CD4-positive, alpha-beta T cell treated with Interleukin-6 at 100 ng/mL for 8 hours (primary cell): ENCODE data around the gene ERC2.

Experiments used
- DNase-seq: peaks from one replicate; pipeline ENCODE4 v3.0.0-alpha.2; 2020; ENCODE audit warnings: mixed read lengths, low spot score

Gene ERC2

DNA sequence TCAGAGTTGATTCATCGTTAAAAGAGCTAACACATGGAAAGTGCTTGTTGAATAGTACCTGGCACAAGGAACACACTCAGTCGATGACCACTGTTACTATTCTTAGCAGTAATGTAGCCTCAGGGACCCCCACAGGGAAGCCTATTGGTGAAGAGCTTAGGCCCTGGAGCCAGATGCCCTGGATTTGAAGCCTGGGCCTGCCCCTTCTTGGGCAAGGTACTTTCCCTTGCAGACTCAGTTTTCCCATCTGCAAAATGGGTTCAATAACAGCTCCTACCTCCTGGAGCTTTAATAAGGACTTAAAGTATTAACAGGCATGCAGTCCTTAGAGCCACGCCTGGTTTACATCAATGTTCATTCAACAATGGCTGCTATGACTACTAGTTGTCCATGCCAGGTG lies 884.2 kb downstream of the ERC2 start:
- DNase-seq: no peak

DNA sequence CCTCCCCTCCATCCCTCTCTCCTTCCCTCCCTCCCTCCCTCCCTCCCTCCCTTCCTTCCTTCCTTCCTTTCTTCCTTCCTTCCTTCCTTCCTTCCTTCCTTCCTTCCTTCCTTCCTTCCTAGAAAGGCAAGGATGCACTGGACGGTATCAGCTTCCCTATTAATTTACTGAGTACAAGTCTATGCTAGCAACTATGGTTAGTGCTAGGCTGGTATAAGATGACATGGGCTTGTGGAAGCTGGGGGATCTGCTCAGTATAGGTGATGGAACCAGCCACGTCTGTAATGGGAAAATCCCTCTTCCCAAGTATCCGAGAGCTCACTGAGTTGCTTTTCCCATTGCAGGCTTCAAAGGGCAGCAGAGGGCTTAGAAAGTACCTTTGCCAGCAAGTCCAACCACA lies 884.8 kb downstream of the ERC2 start:
- DNase-seq: no peak

DNA sequence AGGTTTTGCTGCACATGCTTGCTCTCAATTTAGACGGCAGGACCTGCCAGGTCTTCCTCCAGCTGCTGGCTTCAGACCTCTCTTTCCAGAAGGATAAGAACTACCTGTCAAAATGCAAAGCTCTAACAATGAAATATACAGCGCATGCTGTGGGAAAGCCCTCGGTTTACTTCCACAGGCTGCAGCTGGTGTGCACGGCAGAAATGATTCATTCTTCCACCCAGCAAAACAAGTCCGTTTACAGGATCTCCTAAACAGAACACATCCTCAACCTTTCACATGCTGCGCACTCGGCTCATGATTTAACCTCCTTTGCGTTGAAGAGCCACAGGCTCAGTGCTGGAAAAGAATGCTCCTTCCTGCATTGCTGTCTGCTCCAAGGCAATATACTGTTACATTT lies 888.8 kb downstream of the ERC2 start:
- DNase-seq: no peak

DNA sequence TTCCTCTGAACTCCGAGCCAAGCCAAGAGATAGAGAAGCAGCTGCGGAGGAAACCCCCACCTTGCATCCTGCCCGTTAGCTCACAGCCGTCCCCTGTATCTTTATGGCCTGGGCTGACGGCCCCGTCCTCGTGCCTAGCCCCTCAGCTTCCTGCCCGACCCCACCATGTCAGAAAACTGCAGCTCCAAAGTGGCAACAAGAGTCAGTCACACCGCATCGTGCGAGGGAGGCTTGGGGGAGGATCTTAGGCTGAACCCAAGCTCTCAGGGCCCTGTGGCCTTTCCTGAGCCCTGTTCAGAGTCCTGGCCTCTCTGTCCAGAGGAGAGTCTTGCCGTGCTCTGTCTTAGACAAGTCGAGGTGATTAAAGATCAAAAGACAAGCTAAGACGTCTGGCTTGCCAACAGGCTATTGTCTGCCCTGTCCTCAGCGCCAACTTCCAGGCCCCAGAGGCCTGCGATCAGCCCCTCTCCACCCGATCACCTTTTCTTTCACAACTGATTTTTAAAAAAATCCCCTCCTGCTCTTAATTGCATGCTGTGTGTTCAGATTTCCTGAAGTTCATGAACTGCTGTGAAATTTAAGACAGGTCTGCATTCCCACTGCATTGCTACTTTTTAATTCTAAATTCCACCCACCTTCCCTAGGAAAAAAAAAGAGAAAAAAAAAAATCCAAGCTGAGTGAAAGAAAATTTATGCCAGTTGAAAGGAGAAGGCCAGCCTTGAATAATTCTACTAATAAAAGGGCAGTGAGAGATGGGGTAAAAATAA lies 891.5 kb downstream of the ERC2 start:
- DNase-seq: no peak

DNA sequence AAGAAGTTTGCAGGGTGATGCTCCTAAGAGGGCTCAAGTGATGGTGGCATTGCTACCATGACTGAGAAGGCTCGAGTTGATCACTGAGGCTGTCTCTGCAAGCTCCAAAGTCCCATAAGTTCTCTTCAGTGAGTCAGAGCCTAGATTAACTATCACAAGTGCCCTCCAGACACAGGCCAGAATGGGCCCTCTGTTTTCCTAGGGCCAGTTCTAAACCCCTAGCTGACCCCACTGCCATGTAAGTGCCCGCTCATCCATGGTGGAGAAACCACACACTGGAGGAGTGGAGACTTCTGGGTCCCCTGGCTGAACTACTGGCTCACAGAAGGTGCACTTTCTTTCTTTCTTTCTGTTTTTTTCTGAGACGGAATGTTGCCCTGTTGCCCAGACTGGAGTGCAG lies 893.6 kb downstream of the ERC2 start:
- no peak for DNase-seq

DNA sequence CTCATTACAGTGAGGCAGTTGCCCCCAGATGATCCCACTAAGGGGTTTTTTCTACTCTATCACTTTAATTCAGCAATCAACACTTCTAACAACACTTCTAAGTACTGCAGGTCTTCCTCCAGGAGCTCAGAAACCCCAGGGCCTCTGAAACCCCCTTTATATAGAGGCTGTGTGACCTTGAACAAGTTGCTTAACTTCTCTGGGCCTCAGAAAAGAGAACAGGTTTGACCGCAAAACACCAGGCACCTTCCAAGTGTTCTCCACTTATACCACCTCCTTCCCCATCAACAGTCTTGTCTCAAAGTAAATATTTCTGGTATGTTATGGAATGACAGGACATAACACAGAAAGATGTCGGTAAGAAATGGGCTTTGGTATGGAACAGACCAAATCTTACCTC lies 895.5 kb downstream of the ERC2 start:
- no peak for DNase-seq

DNA sequence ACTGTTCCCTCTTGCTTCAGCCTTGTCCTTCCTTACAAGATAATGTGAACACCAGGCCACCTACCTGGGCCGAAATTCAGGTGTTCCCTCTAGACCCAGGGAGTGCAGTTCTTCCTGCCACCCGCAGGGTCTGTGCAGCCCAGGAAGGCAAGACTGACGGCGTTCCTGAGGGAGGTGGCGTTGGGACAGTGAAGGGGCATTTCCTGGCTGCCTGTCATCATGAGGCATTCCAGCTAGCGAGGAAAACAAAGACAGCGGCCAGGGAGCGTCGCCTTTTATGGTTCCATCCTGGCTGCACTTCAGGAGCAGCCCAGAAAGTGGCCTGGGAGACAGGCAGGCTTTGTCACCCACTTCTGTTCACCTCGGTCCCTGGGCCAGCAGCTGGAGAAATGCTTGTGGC lies 896.4 kb downstream of the ERC2 start:
- DNase-seq: no peak

DNA sequence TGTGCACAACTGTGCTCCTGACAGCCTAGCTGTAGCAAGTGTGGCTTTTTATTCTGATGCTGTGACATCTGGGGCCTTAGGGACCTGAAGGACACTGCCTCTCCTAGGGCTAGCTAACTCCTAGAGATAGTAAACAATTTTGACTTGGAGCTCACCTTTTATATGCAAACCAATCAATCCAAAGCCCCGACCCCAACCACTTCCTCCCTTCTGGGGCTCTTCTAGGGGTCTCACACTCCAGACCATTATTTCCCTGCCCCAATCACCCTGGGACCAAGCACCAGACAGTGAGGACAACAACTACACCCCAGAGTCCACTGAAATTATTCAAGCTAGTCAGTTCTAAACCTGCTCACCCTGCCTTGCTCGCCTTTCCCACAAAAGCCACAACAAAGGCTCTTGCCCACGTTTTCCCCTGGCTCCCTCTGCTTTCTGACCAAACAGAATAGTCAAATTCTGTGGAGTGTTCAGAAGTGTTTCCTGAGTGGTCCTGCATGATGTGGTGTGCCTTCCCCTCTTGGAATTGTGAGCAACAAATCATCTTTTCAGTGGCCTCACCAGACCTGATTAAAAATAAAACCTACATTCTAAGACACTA lies 897.0 kb downstream of the ERC2 start:
- no peak for DNase-seq

DNA sequence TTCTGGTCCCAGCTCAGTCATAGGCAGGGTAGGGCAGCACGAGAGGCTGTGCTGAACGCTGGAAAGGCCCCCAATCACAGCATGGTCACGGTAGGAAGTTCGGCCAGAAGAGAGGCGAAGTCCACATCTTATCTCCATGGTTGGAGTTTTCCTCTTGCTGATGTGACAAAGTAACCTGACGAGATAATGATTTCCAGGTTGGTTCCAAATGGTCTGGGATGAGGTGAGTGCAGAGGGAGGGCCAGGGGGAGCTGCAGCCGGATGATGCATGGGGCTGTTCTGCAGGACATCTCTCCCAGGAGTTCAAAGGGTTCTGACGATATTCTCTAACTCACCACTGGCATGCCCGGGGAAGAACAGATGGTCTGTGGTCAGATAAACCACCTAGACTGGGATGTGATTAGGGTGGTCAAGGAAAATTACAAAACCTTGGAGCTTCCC lies 898.0 kb downstream of the ERC2 start:
- DNase-seq: no peak

DNA sequence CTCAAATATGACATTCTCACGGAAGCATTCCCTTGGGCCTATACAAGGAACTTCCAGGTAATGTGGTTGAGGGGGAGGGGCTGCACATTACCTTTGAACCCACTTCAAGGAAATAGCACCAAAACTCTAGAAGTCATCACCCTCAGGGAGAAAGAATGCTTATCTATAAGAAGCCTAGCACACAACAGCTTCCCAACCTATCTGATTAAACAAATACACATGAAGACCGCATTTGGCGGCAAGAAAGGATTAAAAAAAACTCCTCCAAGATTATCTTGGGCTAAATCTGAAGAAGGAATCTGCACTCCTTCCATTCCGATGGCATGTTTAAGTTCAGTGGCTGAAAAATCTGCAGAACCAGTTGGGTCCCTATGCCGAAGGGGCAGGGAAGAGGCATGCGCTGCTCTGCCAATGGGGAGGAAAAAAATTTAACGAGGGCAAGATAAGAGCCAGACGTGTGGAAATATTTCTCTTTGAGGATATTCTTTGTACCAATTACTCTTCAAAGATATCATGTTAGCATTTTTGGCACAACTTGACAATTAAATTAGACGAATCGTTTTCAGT lies 899.2 kb downstream of the ERC2 start:
- DNase-seq: no peak

DNA sequence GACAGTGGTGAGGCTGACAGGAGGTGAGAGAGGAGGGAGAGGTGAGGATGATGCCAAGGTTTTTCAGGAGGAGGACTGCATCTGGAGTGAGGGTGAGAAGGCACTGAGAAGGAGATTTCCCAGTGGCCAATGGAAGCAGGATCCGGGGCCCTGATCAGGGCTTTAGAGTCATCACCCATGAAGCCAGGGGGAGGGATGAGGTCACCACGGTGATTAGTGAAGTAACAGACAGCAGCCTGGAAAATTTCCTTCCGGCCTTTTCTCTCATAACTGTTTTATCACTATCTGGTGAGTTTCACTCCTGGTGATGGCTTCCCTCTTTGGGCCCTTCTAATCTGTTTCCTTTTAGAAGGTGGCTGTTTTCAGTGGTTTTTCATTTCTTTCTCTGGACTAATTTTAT lies 900.7 kb downstream of the ERC2 start:
- DNase-seq: no peak

DNA sequence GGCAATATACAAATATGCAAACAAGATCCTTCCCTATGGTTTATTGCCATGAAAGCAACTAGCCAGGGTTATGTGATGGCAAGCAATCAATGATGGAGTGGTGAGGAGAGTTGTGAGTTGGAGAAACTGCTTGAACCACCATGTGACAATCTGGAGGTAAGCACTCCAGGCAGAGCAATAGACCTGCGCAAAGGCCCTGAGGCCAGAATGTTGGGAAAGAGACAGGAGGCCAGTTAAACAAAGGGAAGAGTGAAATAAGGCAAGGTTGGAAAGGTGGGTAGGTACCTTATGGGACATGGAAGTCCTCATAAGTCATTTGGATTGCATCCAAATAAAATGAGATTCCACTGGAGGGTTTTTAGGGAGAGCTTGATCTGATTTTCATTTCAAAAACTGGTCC lies 901.1 kb downstream of the ERC2 start:
- no peak for DNase-seq

DNA sequence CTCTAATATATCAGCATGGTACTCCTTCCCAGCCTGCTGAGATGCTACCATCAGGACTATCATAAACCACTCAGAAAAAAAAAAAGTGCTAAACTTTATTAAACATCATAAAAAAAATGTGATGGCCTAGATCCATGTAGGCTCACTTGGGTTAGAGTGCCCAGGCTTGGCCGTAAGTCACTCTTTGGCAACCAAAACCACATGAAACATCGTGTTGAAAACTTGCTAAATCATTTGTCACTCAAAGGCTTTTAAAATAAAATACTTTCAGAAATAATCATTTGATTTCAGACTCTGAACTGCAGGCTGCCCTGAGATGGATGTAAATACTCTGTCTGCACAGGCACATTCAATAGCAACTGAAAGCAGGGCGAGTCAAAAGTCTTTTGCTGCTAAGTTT lies 902.7 kb downstream of the ERC2 start:
- no peak for DNase-seq

DNA sequence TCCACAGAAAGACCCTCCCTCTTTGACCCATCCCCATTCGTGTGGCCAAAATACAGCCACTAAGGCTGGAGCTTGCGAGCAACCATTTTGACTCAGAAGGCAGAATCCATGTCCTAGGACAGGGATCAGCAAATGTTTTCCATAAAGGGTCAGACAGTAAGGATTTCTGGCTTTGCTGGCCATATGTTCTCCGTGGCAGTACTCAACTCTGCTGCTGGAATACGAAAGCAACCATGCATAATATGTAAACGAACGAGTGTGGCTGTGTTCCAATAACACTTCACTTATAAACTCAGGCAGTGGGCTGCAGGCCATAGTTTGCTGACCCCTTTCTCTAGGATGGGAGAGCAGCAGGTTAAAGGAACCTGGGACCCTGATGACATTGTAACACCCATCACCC lies 903.5 kb downstream of the ERC2 start:
- no peak for DNase-seq

DNA sequence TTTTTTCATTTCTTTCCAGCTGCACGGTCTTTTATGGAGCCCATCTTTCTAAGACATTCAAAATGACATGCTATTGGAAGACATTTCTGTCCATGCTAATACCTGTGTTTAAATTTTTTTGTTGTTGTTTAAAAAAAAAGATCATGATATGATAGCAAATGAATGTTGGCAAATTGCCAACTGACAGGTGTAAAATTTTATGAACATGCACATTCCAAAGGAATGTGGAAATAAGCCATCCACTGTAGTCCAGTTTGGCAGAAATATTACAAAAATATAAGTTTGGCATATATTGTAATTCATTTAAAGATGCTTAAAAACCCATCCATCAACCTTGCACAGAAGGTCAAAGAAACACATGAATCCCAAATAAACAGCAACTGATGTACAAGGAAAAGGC lies 905.6 kb downstream of the ERC2 start:
- DNase-seq: no peak

DNA sequence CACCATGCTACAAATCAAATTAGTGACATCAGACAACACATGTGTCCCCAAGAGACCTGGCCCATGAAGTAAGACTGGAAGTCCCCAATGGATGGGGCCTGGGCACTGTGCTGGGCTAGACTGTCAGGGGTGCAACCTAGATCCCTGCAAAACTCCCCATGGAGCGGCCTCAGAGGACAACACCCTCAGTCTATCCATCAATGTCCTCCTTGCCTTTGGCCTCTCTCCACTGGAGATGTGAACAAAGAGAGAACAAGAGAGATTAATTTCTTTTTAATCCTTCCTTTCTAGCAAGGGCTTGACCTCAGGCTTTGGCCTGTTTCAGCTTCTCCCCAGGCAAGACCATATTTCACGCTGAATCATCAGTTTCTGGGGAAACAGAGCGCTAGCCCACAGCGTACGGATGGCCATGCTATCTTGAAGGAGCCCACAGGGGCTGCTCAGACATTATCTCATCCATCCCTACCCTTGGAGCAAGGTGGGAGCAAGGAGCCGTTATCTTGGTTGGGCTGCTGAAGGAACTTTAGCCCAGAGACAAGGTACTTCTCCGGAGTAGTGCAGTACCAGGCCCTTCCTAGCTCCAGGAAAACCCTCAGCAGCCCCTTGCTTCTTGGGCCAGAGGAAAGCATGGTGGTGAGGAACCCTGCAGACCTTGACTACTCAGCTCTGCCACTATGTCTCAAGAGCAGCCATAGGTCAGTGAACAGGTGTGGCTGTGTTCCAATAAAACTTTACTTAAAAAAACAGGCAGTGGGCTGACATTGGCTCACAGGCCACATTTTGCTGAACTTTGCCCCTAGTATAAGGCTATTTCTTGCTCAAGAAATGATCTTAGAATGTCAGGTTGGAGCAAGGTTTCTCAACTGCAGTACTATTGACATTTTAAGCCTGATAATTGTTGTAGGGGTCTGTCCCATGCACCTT lies 908.5 kb downstream of the ERC2 start:
- no peak for DNase-seq

DNA sequence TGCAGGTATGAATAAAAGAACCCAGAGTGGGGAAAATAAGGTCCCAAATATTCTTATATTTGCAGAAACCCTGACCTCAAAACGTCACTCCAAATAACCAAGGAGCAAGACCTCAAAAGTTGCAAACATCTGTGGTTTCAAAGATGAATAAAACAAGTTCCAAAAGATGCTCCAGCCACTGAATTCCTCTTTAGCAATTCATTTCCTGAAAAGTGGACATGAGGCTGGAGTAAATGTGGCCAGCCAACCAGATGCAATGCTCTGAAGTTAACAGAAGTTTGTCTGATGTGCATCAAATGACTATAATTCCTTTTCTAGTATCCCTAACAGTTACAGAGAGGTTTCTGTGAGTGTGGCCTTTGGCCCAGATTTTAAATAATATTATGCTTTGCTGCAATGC lies 910.0 kb downstream of the ERC2 start:
- DNase-seq: no peak

DNA sequence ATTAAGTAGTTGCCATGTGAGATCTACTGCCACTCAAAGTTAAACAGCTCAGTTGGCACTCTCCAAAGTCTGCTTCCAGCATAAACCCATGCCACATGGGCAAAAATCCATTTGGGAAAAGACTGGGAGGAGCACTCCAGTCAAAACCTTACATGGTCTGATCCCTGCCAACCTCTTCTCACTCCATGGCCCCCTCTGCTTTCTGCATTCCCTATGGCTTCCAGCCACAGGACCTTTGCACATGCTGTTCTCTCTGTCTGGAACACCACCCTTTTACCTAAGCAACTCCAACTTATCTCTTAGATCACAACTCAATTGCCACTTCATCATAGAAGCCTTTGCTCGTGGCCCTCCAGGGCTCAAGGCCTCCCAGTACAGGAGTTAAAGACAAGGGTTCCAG lies 910.7 kb downstream of the ERC2 start:
- no peak for DNase-seq

DNA sequence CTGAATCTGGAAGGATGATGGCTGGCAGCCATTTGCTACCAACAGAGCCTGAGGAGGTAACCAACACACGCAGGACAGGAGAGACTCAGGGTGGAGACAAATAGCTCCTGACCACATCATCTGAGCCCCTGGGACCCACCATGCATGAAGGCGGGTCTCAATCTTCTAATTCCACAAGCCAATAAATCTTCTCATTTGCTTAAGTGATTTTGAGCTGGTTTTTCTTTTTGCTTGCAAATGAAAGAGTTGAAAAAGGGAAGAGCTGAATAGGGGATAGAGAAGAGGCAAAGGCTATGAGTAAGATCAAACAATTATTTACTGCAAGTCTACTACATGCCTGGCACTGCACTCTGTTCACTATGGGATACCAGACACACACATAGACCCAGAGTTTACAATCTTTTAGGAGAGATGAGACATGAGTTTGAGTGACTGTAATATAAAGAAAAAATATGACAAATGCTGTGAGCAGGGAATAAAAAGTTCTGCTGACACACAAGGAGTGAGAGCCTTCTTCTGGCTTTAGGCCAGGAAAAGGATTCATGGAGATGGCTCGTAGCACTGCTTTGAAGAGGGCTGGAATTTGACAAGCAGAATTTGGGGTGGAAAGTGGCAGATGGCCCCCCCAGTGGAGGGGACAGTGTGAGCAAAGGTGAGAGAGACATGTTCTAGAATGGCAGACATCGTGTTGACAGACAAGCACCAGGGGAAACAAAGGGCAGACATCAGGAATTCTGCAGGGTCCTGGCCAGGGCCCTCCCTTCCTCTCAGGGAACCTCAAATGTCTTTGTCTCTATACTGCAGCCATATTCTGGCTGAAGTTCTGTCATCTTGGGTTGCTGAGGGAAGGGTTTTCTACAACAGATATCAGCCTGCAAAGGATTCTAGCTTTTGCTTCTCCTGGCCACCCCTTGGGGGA lies 911.4 kb downstream of the ERC2 start:
- DNase-seq: no peak

DNA sequence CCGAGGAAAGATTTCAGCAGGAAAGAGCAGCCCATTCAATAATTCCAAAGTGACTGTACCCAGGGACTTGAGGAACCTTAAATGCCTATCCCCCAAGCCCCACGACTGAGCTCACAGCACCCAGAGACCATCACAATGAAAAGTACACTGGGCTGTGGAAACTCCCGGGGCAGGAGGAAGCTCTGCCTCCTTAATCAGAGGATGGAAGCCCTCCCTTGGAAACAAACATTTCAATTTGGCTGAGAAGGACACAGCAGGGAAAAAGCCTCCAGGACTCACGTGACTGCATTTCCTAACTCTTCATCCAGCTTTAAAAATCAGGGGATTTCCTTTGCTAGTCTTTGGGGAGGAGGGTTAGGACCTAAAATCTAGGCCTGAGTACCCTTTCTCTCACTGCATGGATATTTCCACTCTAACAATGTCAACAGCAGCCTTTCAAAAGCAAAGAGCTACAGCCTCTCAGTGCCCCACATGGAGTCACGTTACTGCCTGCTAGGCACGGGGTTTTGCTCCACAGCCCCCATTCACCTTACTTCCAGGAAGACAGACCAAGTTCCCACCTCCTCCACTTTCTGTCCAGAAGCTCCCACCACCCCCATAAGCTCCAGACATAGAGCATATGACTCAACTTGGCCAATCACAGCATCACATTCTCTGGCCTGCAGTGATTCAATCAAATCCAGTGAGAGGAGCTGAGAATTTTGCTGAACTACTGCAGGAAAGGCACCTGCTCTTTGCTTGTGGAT lies 912.2 kb downstream of the ERC2 start:
- DNase-seq: no peak
